GM10266 (cell line): Measurements from ENCODE around the gene LGMN.

Experiments
- DNase-seq: peaks from one replicate; pipeline ENCODE4 v3.0.0; 2012; ENCODE audit errors: extremely low spot score
- CTCF ChIP-seq: IDR thresholded peaks from 2 replicates; pipeline ENCODE4 v1.5.1; 2012; ENCODE audit warnings: mild to moderate bottlenecking, low read depth; ENCODE audit not compliant: control insufficient read depth, insufficient read depth; ENCODE audit errors: missing control alignments

The LGMN gene

GRCh38 chr14:92744198-92744597 is 4.2 kb downstream of the LGMN start:
- no peak for DNase-seq

GRCh38 chr14:92740440-92740839 is 8.0 kb downstream of the LGMN start:
- TF ChIP-seq CTCF: no peak
- DNase-seq: no peak

More at GRCh38 chr14:92744198-92744597, 4.2 kb downstream of the LGMN start:
- TF ChIP-seq CTCF: no peak

- no peak for DNase-seq
- TF ChIP-seq CTCF: no peak
Measured at GRCh38 chr14:92737619-92738188, 10.7 kb downstream of the LGMN start.

GRCh38 chr14:92737206-92737605 is 11.2 kb downstream of the LGMN start:
- no peak for TF ChIP-seq CTCF
- no peak for DNase-seq

- no peak for TF ChIP-seq CTCF
- DNase-seq: no peak
Measured at GRCh38 chr14:92735344-92735743, 13.1 kb downstream of the LGMN start.

- no peak for DNase-seq
Measured at GRCh38 chr14:92734618-92735017, 13.8 kb downstream of the LGMN start.

More at GRCh38 chr14:92734618-92735017, 13.8 kb downstream of the LGMN start:
- TF ChIP-seq CTCF: no peak
